K562 treated with DMSO at 1 percent for 24 hours (cell line): ENCODE results near the gene LTBP4. TPM values are rescaled to one million over a fixed set of nuclear protein-coding genes. Genes with fewer than 3 reads are reported as not detected.

Source experiments
- total RNA-seq: library from RNA; unstranded; fragments of 300-600 nt; gene quantifications from 2 replicates; pipeline ENCODE4 v1.2.3, GENCODE V29; 2022; ENCODE audit warnings: low read depth; ENCODE audit not compliant: insufficient read depth

LTBP4 gene
- 251 and 283 TPM in 2 replicates for total RNA-seq

GRCh38 chr19:40601134-40601974 is at the start of gene LTBP4:
Gene LTBP4 (plus strand): TSS chr19:40601369. CDS start chr19:40601388, 19 bp downstream.

GRCh38 chr19:40576585-40577451 is 24.4 kb upstream of the LTBP4 start, which contains the start of gene SHKBP1:
Gene SHKBP1 (plus strand): TSS chr19:40576873. CDS start chr19:40576900, 27 bp downstream.

Other genes starting within 250 kb of the LTBP4 start
- 0.58 and 1.3 TPM in 2 replicates for gene HIPK4, start 211.2 kb upstream of the LTBP4 start, total RNA-seq
- 8.2 and 8.3 TPM in 2 replicates for gene PRX, start 188.0 kb upstream of the LTBP4 start, total RNA-seq
- gene SERTAD1, start 175.4 kb upstream of the LTBP4 start, total RNA-seq: 50.7 and 53.0 TPM in 2 replicates
- 33.7 and 34.9 TPM in 2 replicates for gene SERTAD3, start 157.0 kb upstream of the LTBP4 start, total RNA-seq
- gene BLVRB, start 135.6 kb upstream of the LTBP4 start, total RNA-seq: 834 and 1,005 TPM in 2 replicates
- 3.8 and 4.5 TPM in 2 replicates for gene SPTBN4, start 134.4 kb upstream of the LTBP4 start, total RNA-seq
- 124 and 131 TPM in 2 replicates for gene SHKBP1, start 24.5 kb upstream of the LTBP4 start, total RNA-seq
- gene NUMBL, start 89.3 kb downstream of the LTBP4 start, total RNA-seq: 25.7 and 32.9 TPM in 2 replicates
- 36.8 and 37.2 TPM in 2 replicates for gene COQ8B, start 115.5 kb downstream of the LTBP4 start, total RNA-seq
- gene ITPKC, start 115.7 kb downstream of the LTBP4 start, total RNA-seq: 15.2 and 17.1 TPM in 2 replicates
- 19.6 and 19.7 TPM in 2 replicates for gene ACTMAP, start 149.1 kb downstream of the LTBP4 start, total RNA-seq
- gene SNRPA, start 149.8 kb downstream of the LTBP4 start, total RNA-seq: 86.7 and 91.4 TPM in 2 replicates
- not detected in 2 replicates for gene MIA, start 174.2 kb downstream of the LTBP4 start, total RNA-seq
- gene RAB4B, start 176.9 kb downstream of the LTBP4 start, total RNA-seq: 57.1 and 59.4 TPM in 2 replicates
- gene EGLN2, start 197.8 kb downstream of the LTBP4 start, total RNA-seq: 124 and 143 TPM in 2 replicates
- not detected in 2 replicates for gene CYP2A6, start 249.1 kb downstream of the LTBP4 start, total RNA-seq